Tibial nerve (tissue), 3 donors: ENCODE measurements around the gene CPA1.

Source experiments
- POLR2A ChIP-seq, 2 donors: fragments of 450-650 bp; IDR thresholded peaks; one replicate each; pipeline ENCODE4 v1.6.1; 2017; ENCODE audit warnings: antibody characterized with exemption in 2 of 2, mild to moderate bottlenecking in 2 of 2, moderate library complexity in 2 of 2
- TF ChIP-seq, protein P1 (sequence below), 5 experiments: fragments of 200-600 bp in 3 of 5; fragments of 450-650 bp in 2 of 5; sonication (generic) in 3 of 5; IDR thresholded peaks; one replicate each; pipeline ENCODE4 v1.5.1; 2016 to 2019; ENCODE audit warnings: antibody characterized with exemption in 5 of 5, mild to moderate bottlenecking in 3 of 5, moderate library complexity in 2 of 5

DNA sequence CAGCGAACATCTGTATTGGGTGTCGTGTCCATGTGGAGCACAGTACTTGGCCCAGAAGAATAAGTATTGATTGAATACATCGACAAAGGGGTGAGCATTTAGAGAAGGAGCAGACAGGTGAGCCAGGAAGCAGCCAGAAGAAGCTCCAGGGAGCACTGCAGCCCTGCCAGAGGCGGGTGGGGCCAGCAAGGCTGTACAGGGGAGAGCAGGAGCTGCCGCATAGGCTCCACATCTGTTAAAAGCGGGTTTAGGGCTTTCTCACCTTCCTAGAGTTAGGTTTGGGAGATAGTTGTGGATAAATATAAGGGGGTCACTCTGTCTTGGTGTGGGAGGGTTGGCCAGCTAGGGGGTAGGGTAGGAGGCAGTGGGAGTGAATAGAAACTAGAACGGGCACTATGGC is 1.3 kb upstream of the CPA1 start:
- TF ChIP-seq, protein P1, sequence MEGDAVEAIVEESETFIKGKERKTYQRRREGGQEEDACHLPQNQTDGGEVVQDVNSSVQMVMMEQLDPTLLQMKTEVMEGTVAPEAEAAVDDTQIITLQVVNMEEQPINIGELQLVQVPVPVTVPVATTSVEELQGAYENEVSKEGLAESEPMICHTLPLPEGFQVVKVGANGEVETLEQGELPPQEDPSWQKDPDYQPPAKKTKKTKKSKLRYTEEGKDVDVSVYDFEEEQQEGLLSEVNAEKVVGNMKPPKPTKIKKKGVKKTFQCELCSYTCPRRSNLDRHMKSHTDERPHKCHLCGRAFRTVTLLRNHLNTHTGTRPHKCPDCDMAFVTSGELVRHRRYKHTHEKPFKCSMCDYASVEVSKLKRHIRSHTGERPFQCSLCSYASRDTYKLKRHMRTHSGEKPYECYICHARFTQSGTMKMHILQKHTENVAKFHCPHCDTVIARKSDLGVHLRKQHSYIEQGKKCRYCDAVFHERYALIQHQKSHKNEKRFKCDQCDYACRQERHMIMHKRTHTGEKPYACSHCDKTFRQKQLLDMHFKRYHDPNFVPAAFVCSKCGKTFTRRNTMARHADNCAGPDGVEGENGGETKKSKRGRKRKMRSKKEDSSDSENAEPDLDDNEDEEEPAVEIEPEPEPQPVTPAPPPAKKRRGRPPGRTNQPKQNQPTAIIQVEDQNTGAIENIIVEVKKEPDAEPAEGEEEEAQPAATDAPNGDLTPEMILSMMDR (IDR thresholded peaks at IDR 0.05) = no peak
- TF ChIP-seq POLR2A (IDR thresholded peaks at IDR 0.05) = no peak
